GM21526 (cell line): ENCODE measurements around the gene MYL11.

Experiments used
- ATAC-seq: cut with Tn5 transposase; IDR thresholded peaks from one replicate; pipeline ENCODE4 v1.9.1; 2021; ENCODE audit warnings: moderate library complexity; ENCODE audit not compliant: unreplicated experiment, low FRiP score

Gene MYL11

DNA sequence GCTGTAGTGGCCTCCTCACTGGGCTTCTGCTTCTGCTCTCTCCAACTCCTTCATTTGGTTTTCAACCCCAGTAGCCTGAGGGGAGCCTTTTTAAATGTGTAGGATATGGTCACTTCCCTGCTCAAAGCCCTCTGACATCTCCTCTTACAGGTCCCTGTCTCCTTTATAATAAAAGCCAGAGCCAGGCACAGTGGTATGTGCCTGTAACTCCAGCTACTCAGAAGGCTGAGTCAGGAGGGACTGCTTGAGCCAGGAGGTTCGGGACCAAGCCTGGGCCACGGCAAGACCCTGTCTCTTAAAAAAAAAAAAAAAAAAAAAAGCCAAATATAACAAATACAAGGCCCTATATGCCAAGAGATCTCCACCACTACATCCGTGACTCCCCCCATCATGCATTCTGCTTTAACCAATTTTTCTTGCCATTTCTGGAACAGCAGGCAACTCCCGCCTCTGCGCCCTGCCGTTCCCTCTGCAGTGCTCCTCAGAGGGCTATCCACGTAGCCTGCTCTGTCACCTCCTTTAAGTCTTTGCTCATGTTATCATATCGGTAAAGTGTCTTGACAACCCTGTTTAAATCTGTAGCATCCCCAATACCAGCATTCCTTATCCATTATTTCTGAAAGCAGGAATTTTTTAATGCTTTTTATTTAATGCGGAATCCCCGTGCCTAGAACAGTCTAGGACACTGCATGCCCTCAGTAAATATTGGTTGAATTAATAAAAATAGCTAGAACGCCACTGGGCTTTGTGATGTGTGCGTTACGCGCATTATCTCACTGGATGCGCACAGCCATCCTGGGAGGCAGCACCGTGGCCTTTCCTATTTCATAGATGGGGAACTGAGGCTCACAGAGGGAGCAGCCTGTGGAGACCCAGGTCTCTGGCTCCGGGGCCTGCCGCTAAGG is 42.3 kb downstream of the MYL11 start:
- peak; percentile 2 for ATAC-seq

DNA sequence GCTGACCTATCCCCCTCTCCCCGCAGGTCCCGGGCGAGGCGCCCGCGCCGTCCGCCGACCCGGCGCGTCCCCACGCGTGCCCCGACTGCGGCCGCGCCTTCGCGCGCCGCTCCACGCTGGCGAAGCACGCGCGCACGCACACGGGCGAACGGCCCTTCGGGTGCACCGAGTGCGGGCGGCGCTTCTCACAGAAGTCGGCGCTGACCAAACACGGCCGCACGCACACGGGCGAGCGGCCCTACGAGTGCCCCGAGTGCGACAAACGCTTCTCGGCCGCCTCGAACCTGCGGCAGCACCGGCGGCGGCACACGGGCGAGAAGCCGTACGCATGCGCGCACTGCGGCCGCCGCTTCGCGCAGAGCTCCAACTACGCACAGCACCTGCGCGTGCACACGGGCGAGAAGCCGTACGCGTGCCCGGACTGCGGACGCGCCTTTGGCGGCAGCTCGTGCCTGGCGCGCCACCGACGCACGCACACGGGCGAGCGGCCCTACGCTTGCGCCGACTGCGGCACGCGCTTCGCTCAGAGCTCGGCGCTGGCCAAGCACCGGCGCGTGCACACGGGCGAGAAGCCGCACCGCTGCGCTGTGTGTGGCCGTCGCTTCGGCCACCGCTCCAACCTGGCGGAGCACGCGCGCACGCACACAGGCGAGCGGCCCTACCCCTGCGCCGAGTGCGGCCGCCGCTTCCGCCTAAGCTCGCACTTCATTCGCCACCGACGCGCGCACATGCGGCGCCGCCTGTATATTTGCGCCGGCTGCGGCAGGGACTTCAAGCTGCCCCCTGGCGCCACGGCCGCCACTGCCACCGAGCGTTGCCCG is 43.1 kb downstream of the MYL11 start:
- peak; percentile 71 for ATAC-seq

DNA sequence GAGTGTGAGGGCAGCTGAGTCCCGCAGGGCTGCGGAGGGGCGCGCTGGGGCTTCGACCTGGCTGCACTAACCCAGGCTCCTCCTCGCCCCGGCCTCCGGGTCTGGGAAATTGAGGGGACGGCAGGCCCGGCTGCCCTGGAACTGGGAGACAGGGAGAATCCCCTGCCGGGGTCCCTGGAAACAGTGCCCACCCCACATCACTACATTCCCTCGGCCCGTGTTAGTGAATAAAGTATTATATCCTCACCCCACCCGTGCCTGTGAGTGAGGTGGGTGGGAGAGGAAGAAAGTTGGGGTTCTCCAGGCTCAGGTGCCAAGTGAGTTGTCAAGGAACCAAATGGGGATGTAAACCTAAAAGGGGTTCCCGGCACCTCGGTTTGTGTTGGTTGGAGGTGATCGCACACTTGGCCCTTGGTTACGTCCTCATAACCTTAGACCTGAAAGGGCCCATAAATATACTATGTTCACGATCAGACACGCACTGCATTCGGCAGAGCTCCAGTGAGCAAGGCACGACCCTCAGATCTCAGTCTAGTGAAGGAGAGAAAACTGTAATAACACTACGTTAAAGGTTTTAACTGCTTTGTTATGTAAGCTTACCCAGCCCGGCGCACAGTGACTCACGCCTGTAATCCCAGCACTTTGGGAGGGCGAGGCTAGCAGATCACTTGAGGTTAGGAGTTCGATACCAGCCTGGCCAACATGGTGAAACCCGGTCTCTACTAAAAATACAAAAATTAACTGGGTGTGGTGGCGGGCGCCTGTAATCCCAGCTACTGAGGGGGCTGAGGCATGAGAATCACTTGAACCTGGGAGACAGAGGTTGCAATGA is 44.0 kb downstream of the MYL11 start:
- ATAC-seq, result peak; percentile 8

DNA sequence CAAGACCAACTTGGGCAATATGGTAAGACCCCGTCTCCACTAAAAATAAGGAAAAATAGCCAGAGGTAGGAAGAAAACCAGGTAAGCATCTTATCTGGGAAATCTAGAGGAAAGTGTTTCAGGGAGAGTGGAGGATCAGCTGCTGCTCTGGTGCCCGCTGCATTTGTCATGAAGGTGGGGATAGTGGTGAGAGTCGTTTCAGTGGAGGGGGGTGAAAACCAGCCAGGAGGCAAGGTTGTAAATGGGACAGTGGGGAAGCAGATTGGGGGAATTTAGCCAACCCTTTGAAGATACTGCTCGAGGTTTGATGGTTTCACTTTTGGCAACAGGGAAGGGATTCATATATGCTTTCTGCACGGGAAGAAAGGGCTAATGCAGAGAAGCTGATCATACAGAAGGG is 46.4 kb downstream of the MYL11 start:
- ATAC-seq, result no peak
